GM21526 (cell line): ENCODE measurements around the gene APCDD1.
"Not testable (repeated sequence)": the region's sequence is repeated elsewhere in the genome, so short reads cannot be mapped to it uniquely, and the experiment has no call there.

Experiments used
- ATAC-seq: cut with Tn5 transposase; IDR thresholded peaks from one replicate; pipeline ENCODE4 v1.9.1; 2021; ENCODE audit warnings: moderate library complexity; ENCODE audit not compliant: unreplicated experiment, low FRiP score

APCDD1 gene

GRCh38 chr18:10522574-10522973 lies 68.1 kb downstream of the APCDD1 start:
- ATAC-seq = no peak

- ATAC-seq = no peak
Measured at GRCh38 chr18:10523544-10523943, 69.1 kb downstream of the APCDD1 start.

DNA sequence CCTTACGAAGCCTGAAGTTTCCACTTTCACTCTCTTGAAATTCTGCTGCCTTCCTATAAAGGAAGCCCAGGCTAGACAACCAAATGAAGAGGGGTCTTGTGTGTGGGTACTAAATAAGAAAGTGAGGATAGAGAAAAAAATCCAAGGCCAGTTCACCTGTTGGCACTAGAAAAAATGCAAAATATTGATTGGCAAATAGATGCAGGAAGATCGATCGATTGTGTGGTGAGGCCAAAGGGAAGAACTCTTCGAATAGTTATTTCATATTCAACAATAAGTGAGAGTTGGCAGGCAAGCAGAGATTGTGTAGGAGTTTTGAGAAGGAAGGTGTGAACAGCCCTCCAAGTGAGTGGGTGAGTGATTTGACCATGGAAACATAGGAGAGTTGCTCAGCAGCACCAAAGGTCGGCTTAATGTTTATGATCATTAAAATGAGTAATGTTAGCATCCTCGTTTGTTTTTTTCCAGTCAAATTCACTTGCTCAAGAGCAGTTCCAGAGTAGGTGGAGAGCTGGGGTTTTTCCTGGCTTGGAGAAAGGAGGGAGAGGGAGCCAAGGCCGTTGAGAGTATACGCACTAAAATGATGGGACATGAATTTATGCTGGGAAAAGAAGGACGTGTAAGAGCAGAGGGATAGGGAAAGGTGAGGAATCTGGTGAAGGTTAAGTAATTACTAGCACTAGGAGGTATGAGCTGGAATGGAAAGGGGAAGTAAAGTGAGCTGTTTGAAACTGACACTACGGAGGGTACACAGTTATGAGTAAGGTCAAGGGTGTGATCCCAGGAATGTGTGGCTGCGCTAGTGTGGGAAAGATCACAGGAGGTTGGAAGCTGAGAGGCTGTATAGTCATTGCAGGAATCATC lies 70.3 kb downstream of the APCDD1 start:
- ATAC-seq = no peak

- ATAC-seq = no peak
Measured at GRCh38 chr18:10525371-10525691, 70.9 kb downstream of the APCDD1 start.

DNA sequence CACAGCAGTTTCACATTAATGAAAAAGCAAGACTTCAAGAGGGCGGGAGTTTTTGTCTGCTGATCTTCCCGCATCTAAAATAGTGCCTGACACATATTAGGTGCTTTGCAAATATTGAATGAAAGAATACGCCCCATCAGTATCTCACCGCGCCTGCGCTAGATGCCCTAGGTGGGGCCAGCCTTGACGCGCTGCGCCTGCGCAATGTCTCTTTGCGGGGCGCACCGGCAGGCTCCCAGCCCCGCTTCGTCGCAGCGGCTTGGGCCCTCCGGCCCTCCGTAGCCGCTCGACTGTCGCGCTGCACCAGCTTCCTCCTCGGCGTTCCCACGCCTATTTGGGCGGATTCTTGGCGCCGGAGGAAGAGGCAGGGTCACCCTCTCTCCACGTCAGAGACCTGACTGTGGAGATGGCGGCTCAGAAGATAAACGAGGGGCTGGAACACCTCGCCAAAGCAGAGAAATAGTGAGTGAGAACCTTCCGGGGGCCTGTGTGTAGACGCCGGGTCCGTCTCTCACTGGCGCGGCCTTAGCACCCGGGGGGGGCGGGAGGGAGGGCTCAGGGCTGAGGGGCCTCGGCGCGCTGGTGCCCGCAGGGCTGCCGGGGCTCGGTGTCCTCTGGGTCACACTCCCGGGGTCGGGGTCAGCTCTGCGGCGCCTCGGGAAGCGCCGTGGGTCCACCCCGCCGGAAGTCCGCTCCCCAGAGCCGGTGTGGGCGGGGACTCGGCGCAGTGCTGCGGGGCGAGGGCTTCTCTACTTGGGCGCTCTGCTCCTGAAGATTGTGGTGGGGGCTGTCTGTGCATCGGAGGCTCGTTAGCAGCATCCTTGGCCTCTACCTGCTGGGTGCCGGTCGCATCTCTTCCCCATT lies 71.5 kb downstream of the APCDD1 start, which contains the start of gene NAPG:
Gene NAPG (plus strand): TSS at position 331 of the 864 bp plus-strand sequence. CDS start 76 bp downstream, at position 407.
- peak; percentile 57 for ATAC-seq

DNA sequence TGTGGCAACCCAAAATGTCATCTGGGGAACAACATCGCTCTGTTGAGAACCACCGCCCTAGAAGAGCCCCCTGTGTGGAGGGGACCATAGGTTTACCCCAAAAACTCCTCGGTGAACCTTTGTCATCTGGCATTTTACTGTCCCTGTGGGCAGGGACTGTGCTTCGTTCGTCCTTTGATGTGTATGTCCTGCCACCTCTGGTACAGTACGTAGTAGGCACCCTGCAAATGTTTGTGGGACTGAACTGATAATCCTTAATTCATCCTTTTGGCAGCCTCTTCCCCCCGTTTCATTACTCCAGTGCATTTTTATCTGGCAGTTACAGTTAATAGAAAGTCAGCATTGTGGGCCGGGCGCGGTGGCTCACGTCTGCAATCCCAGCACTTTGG lies 72.1 kb downstream of the APCDD1 start:
- ATAC-seq = no peak

DNA sequence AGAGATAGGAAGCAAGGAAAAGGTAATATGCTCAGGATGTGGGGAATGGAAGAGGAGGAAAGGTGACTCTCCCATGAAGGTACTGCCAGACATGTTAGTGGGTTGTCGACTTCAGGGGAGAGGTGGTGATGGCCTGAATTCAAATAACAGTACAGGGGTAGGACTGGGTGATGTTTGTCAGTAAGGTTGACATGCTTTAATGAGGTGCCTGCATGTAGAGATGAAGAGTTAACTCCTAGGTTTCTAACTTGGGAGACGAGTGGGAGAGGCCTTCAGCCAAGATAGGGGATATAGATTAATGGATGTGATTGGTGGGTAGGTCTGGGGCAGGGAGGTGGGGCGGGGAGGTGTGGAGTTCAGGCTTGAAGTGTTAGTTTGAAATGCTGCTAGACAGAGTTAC lies 74.0 kb downstream of the APCDD1 start:
- ATAC-seq = no peak

GRCh38 chr18:10530002-10530401 lies 75.6 kb downstream of the APCDD1 start:
- no peak for ATAC-seq

- no peak for ATAC-seq
Measured at GRCh38 chr18:10530852-10531251, 76.4 kb downstream of the APCDD1 start.

DNA sequence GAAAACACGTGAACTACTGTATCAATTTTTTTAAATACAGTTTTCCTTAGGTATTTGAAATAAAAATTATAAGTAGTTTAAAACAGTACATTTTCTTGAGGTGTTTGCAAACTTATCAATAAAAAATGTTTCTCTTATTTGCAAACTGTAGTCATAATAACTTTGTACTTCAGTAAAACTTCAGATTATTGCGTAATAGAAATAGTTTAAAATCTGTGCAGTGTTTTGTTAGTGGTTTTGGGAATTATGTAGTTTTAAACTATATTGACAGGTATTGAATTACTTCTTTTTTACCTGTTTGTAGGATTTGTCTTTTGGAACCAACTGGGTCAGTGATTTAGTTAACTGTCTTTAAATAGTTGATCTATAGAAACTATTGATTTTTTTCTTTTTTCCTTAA lies 78.7 kb downstream of the APCDD1 start:
- no peak for ATAC-seq

GRCh38 chr18:10536280-10536679 lies 81.8 kb downstream of the APCDD1 start:
- no peak for ATAC-seq

- no peak for ATAC-seq
Measured at GRCh38 chr18:10537765-10538164, 83.3 kb downstream of the APCDD1 start.

DNA sequence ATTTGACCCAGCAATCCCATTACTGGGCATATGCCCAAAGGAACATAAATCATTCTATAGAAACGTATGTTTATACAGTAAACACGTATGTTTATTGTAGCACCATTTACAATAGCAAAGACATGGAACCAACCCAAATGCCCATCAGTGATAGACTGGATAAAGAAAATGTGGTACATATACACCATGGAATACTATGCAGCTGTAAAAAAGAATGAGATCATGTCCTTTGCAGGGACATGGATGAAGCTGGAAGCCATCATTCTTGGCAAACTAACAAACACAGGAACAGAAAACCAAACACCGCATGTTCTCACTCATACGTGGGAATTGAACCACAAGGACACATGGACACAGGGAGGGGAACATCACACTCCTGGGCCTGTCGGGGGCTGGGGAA lies 84.7 kb downstream of the APCDD1 start:
- not testable (repeated sequence) for ATAC-seq
